Neutrophil (primary cell): Measurements from ENCODE around the gene PATL2.
"Not testable (repeated sequence)": the region's sequence is repeated elsewhere in the genome, so short reads cannot be mapped to it uniquely, and the experiment has no call there.

ENCODE experiments used
- H3K27ac ChIP-seq: fragments of 200-600 bp; sonication (generic); 2 replicates; pipeline ENCODE4 v1.5.1; 2016; ENCODE audit warnings: mild to moderate bottlenecking, moderate library complexity
- H3K27me3 ChIP-seq: fragments of 200-600 bp; sonication (generic); 2 replicates; pipeline ENCODE4 v1.6.0; 2016; ENCODE audit warnings: mild to moderate bottlenecking
- H3K36me3 ChIP-seq: fragments of 200-600 bp; sonication (generic); 2 replicates; pipeline ENCODE4 v1.5.1; 2017
- H3K4me1 ChIP-seq, 2 experiments: fragments of 200-600 bp in 1 of 2; sonication (generic) in 1 of 2; 1 replicate in 1 of 2; 2 replicates in 1 of 2; pipeline versions ENCODE4 v1.5.1 to v1.6.1; 2013 to 2016; ENCODE audit warnings: low read depth in 1 of 2, low read length in 1 of 2, mild to moderate bottlenecking in 1 of 2, moderate library complexity in 1 of 2; ENCODE audit not compliant: control insufficient read depth in 1 of 2, insufficient read depth in 1 of 2
- H3K4me3 ChIP-seq, 2 experiments: fragments of 200-600 bp in 1 of 2; sonication (generic) in 1 of 2; 1 replicate in 1 of 2; 2 replicates in 1 of 2; pipeline ENCODE4 v1.5.1; 2013 to 2016; ENCODE audit warnings: low read depth in 1 of 2, low read length in 1 of 2, mild to moderate bottlenecking in 1 of 2, moderate library complexity in 1 of 2
- H3K9me3 ChIP-seq: fragments of 200-600 bp; sonication (generic); 2 replicates; pipeline ENCODE4 v1.5.1; 2016
- CTCF ChIP-seq: fragments of 200-600 bp; sonication (generic); IDR thresholded peaks from 2 replicates; pipeline ENCODE4 v1.5.1; 2016; ENCODE audit warnings: antibody characterized with exemption

PATL2 gene

GRCh38 chr15:44710236-44711095, 657 bp downstream of the PATL2 start:
- Histone ChIP-seq H3K27me3 (no peaks in the 10 kb centered on the region), H3K4me1 (peaks cover 34 to 35% of the 10 kb centered on the region in 2 experiments), H3K9me3 (no peaks in the 10 kb centered on the region), H3K36me3 (peaks cover 41% of the 10 kb centered on the region), H3K27ac (peak overlapping the region; percentile 96), H3K4me3 (peak overlapping the region; percentile 100)
- no peak for TF ChIP-seq CTCF

- Histone ChIP-seq H3K4me3 (no peak overlapping the region), H3K36me3 (peaks cover 9% of the 10 kb centered on the region), H3K27me3 (no peaks in the 10 kb centered on the region), H3K9me3 (no peaks in the 10 kb centered on the region), H3K4me1 (peaks cover 7 to 12% of the 10 kb centered on the region in 2 experiments), H3K27ac (no peak overlapping the region)
- no peak for TF ChIP-seq CTCF
These were observed 4.0 kb downstream of the PATL2 start for GRCh38 chr15:44706946-44707636.

- H3K4me1 ChIP-seq, result peaks cover 7 to 12% of the 10 kb centered on the region in 2 experiments
These were observed 4.7 kb downstream of the PATL2 start for GRCh38 chr15:44706401-44706800.

DNA sequence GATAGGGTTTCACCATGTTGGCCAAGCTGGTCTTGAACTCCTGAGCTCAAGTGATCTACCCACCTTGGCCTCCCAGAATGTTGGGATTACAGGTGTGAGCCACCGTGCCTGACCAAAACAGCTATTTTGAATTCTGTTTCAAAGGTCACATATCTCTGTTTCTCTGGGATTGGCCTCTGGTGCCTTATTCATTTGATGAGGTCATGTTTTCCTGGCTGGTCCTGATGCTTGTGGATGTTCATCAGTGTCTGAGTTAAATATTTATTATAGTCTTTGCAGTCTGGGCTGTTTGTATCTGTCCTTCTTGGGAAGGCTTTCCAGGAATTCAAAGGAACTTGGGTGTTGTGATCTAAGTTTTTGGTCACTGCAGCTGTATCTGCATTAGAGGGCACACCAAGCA, 5.1 kb downstream of the PATL2 start:
- no peaks in the 10 kb centered on the region for H3K27me3 ChIP-seq
- no peaks in the 10 kb centered on the region for H3K9me3 ChIP-seq

More at GRCh38 chr15:44706401-44706800, 4.7 kb downstream of the PATL2 start:
- H3K9me3 ChIP-seq, result no peaks in the 10 kb centered on the region
- TF ChIP-seq CTCF, result no peak
- no peaks in the 10 kb centered on the region for H3K27me3 ChIP-seq
- no peak overlapping the region for H3K4me3 ChIP-seq
- no peak overlapping the region for H3K27ac ChIP-seq
- H3K36me3 ChIP-seq, result peaks cover 9% of the 10 kb centered on the region

DNA sequence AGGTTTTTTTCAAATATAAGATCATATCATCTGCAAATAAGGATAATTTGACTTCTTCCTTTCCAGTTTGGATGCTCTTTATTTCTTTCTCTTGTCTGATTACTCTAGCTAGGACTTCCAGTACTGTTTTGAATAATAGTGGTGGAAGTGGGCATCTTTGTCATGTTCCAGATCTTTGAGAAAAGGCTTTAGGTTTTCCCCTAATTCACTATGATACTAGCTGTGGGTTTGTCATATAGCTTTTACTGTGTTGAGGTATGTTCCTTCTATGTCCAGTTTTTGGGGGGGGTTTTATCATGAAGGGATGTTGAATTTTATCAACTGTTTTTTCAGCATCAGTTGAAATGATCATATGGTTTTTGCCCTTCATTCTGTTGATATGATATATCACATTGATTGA, 10.4 kb downstream of the PATL2 start:
- not testable (repeated sequence) for H3K9me3 ChIP-seq, H3K27ac ChIP-seq, H3K36me3 ChIP-seq, H3K4me1 ChIP-seq, H3K4me3 ChIP-seq, H3K27me3 ChIP-seq

More for the DNA sequence above, 5.1 kb downstream of the PATL2 start:
- Histone ChIP-seq H3K4me3 (no peak overlapping the region), H3K4me1 (peaks cover 7 to 12% of the 10 kb centered on the region in 2 experiments), H3K27ac (no peak overlapping the region), H3K36me3 (peaks cover 9% of the 10 kb centered on the region)
- TF ChIP-seq CTCF, result no peak

DNA sequence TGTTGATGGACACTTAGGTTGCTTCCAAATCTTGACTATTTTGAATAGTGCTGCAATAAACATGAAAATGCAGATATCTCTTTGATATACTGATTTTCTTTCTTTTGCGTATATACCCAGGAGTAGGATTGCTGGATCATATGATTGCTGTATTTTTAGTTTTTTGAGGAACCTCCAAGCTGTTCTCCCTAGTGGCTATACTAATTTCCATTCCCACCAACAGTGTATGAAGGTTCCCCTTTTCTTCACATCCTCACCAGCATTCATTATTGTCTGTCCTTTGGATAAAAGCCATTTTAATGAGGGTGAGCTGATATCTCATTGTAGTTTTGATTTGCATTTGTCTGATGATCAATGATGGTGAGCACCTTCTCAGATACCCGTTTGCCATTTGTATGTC, 12.5 kb downstream of the PATL2 start:
- TF ChIP-seq CTCF, result no peak
- H3K27me3 ChIP-seq, result no peaks in the 10 kb centered on the region
- H3K4me1 ChIP-seq, result no peaks in the 10 kb centered on the region
- no peak overlapping the region for H3K27ac ChIP-seq
- no peaks in the 10 kb centered on the region for H3K9me3 ChIP-seq
- H3K36me3 ChIP-seq, result no peaks in the 10 kb centered on the region
- no peak overlapping the region for H3K4me3 ChIP-seq
